A549 (cell line): ENCODE measurements around the gene BEAN1.

ENCODE experiments used
- BHLHE40 ChIP-seq: IDR thresholded peaks from 2 replicates; pipeline ENCODE4 v1.6.1; 2012; ENCODE audit warnings: low read depth, low read length, inconsistent platforms
- CEBPB ChIP-seq, 2 experiments: fragments of >200 bp in 1 of 2; sonication (Bioruptor Twin) in 1 of 2; formaldehyde crosslinking in 1 of 2; IDR thresholded peaks; 2 replicates each; pipeline ENCODE4 v1.6.1; 2012 to 2016
- CHD4 ChIP-seq: fragments of 200-600 bp; sonication (generic); IDR thresholded peaks from 2 replicates; pipeline ENCODE4 v1.6.1; 2016; ENCODE audit warnings: antibody characterized with exemption, mild to moderate bottlenecking, borderline replicate concordance
- CTCF ChIP-seq: fragments of >200 bp; sonication (Bioruptor Twin); formaldehyde crosslinking; IDR thresholded peaks from 3 replicates; pipeline ENCODE4 v1.5.1; 2016
- EP300 ChIP-seq, 2 experiments: fragments of >200 bp; sonication (Bioruptor Twin); formaldehyde crosslinking; IDR thresholded peaks; 2 replicates in 1 of 2; 3 replicates in 1 of 2; pipeline ENCODE4 v1.6.1; 2016 to 2017
- HDAC2 ChIP-seq: fragments of 200-600 bp; sonication (generic); IDR thresholded peaks from 2 replicates; pipeline ENCODE4 v1.6.1; 2016
- KDM1A ChIP-seq: fragments of 200-600 bp; sonication (generic); IDR thresholded peaks from 2 replicates; pipeline ENCODE4 v1.6.1; 2016; ENCODE audit warnings: low read depth, mild to moderate bottlenecking
- MAZ ChIP-seq: fragments of 150-350 bp; IDR thresholded peaks from 2 replicates; pipeline ENCODE4 v1.6.1; 2014; ENCODE audit warnings: antibody characterized with exemption, low read depth, low read length, borderline replicate concordance
- PHF8 ChIP-seq: fragments of 200-600 bp; sonication (generic); IDR thresholded peaks from 2 replicates; pipeline ENCODE4 v1.6.1; 2016; ENCODE audit warnings: low read depth, mild to moderate bottlenecking, antibody characterized with exemption, moderate library complexity, borderline replicate concordance
- RAD21 ChIP-seq, 2 experiments: fragments of >200 bp in 1 of 2; sonication (Bioruptor Twin) in 1 of 2; formaldehyde crosslinking in 1 of 2; IDR thresholded peaks in 1 of 2; conservative IDR thresholded peaks in 1 of 2; 2 replicates in 1 of 2; 3 replicates in 1 of 2; pipeline ENCODE4 v1.6.1; 2012 to 2018; ENCODE audit warnings: inconsistent platforms in 1 of 2
- ZFP36 ChIP-seq: fragments of 450-650 bp; IDR thresholded peaks from 2 replicates; pipeline ENCODE4 v1.6.1; 2014; ENCODE audit warnings: borderline replicate concordance; ENCODE audit not compliant: partially characterized antibody

- no peak for TF ChIP-seq BHLHE40
- TF ChIP-seq RAD21 (conservative IDR thresholded peaks at IDR 0.05 in 1 of 2, IDR thresholded peaks at IDR 0.05 in 1 of 2): peak; percentile 75 to 77
- TF ChIP-seq CEBPB (IDR thresholded peaks at IDR 0.05): no peak
- TF ChIP-seq HDAC2: no peak
- TF ChIP-seq CTCF: peak; percentile 78
- TF ChIP-seq CHD4: no peak
- no peak for TF ChIP-seq KDM1A
- TF ChIP-seq PHF8: no peak
- TF ChIP-seq EP300 (IDR thresholded peaks at IDR 0.05): no peak
- TF ChIP-seq MAZ: no peak
- no peak for TF ChIP-seq ZFP36
Observed at GRCh38 chr16:66478733-66479511, 51.8 kb downstream of the BEAN1 start.
